Upper lobe of left lung (tissue), 4 donors: ENCODE data around the gene TRDN.

Experiments used
- POLR2A ChIP-seq, 4 donors: fragments of 450-650 bp; IDR thresholded peaks; one replicate each; pipeline ENCODE4 v1.5.1; 2016 to 2017; ENCODE audit warnings: antibody characterized with exemption in 4 of 4, mild to moderate bottlenecking in 2 of 4
- POLR2AphosphoS5 ChIP-seq, 2 donors: sonication (generic); formaldehyde crosslinking; IDR thresholded peaks; one replicate each; pipeline ENCODE4 v1.5.1; 2017; ENCODE audit warnings: antibody characterized with exemption in 2 of 2
- TF ChIP-seq, protein P1 (sequence below), 6 experiments: fragments of 450-650 bp in 4 of 6; fragments of 200-600 bp in 2 of 6; sonication (generic) in 2 of 6; IDR thresholded peaks; one replicate each; pipeline ENCODE4 v1.5.1; 2016 to 2019; ENCODE audit warnings: antibody characterized with exemption in 6 of 6

DNA sequence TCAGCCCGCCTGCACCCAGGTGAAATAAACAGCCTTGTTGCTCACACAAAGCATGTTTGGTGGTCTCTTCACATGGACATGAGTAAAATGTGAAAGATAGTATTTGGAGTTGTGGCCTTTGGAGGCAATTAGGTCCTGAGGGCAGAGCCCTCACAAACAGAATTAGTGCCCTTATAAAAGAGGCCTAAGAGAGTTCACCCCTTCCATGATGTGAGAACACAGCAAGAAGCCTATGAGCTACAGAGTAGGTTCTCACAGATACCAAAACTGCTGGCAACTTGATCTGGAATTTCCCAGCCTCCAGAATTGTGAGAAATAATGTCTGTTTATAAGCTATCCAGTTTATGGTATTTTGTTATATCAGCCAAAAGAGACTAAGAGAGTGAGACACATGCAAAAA is 74.5 kb downstream of the TRDN start:
- TF ChIP-seq, protein P1, sequence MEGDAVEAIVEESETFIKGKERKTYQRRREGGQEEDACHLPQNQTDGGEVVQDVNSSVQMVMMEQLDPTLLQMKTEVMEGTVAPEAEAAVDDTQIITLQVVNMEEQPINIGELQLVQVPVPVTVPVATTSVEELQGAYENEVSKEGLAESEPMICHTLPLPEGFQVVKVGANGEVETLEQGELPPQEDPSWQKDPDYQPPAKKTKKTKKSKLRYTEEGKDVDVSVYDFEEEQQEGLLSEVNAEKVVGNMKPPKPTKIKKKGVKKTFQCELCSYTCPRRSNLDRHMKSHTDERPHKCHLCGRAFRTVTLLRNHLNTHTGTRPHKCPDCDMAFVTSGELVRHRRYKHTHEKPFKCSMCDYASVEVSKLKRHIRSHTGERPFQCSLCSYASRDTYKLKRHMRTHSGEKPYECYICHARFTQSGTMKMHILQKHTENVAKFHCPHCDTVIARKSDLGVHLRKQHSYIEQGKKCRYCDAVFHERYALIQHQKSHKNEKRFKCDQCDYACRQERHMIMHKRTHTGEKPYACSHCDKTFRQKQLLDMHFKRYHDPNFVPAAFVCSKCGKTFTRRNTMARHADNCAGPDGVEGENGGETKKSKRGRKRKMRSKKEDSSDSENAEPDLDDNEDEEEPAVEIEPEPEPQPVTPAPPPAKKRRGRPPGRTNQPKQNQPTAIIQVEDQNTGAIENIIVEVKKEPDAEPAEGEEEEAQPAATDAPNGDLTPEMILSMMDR (IDR thresholded peaks at IDR 0.05) = no peak
- no peak for TF ChIP-seq POLR2A (IDR thresholded peaks at IDR 0.05)
- TF ChIP-seq POLR2AphosphoS5 (IDR thresholded peaks at IDR 0.05) = no peak
